Activated T-cell treated with anti-CD3 and anti-CD28 coated beads, Interleukin-2, amount 50 U/mL, for 48 hours (primary cell): Measurements from ENCODE around the gene TBC1D2.
"Not testable (repeated sequence)": the region's sequence is repeated elsewhere in the genome, so short reads cannot be mapped to it uniquely, and the experiment has no call there.

Experiments used
- DNase-seq, 2 experiments: peaks; one replicate each; pipeline ENCODE4 v3.0.0-alpha.2; 2020

Gene TBC1D2

GRCh38 chr9:98271479-98271878, 16.0 kb upstream of the TBC1D2 start:
- DNase-seq = no peak

- not testable (repeated sequence) for DNase-seq
These were observed 14.8 kb upstream of the TBC1D2 start for GRCh38 chr9:98270284-98270683.

- DNase-seq = not testable (repeated sequence)
These were observed 14.2 kb upstream of the TBC1D2 start for GRCh38 chr9:98269652-98270051.

- not testable (repeated sequence) for DNase-seq
These were observed 12.1 kb upstream of the TBC1D2 start for GRCh38 chr9:98267556-98267955.

GRCh38 chr9:98264516-98264915, 9.1 kb upstream of the TBC1D2 start:
- DNase-seq = no peak

GRCh38 chr9:98263482-98264357, 8.3 kb upstream of the TBC1D2 start:
- DNase-seq = peak; percentile 81 to 84

- DNase-seq = no peak
These were observed 7.6 kb upstream of the TBC1D2 start for GRCh38 chr9:98263080-98263479.

GRCh38 chr9:98262056-98262455, 6.6 kb upstream of the TBC1D2 start:
- DNase-seq = no peak

- no peak for DNase-seq
These were observed 5.2 kb upstream of the TBC1D2 start for GRCh38 chr9:98260635-98261034.

GRCh38 chr9:98259791-98260190, 4.3 kb upstream of the TBC1D2 start:
- DNase-seq = no peak

GRCh38 chr9:98256756-98257155, 1.3 kb upstream of the TBC1D2 start:
- DNase-seq = peak; percentile 33 to 42

- no peak for DNase-seq
These were observed 330 bp downstream of the TBC1D2 start for GRCh38 chr9:98255061-98255577.

- no peak for DNase-seq
These were observed 1.0 kb downstream of the TBC1D2 start for GRCh38 chr9:98254228-98255060.

- DNase-seq = no peak
These were observed 1.9 kb downstream of the TBC1D2 start for GRCh38 chr9:98253565-98253964.

GRCh38 chr9:98251551-98251950, 3.9 kb downstream of the TBC1D2 start:
- DNase-seq = no peak

- DNase-seq = no peak
These were observed 5.7 kb downstream of the TBC1D2 start for GRCh38 chr9:98249771-98250170.

GRCh38 chr9:98248737-98249474, 6.5 kb downstream of the TBC1D2 start:
- DNase-seq = peak in 1 of 2 experiments; percentile 27

- no peak for DNase-seq
These were observed 7.4 kb downstream of the TBC1D2 start for GRCh38 chr9:98247831-98248657.

GRCh38 chr9:98242426-98242825, 13.0 kb downstream of the TBC1D2 start:
- no peak for DNase-seq

GRCh38 chr9:98241357-98242300, 13.8 kb downstream of the TBC1D2 start:
- no peak for DNase-seq

- DNase-seq = no peak
These were observed 15.0 kb downstream of the TBC1D2 start for GRCh38 chr9:98240475-98240874.
